HG03521 (cell line): ENCODE data around the gene RNF144A.
"Not testable (repeated sequence)": the region's sequence is repeated elsewhere in the genome, so short reads cannot be mapped to it uniquely, and the experiment has no call there.

Experiments
- ATAC-seq: cut with Tn5 transposase; IDR thresholded peaks from one replicate; pipeline ENCODE4 v1.9.1; 2021; ENCODE audit warnings: mild to moderate bottlenecking, moderate library complexity; ENCODE audit not compliant: unreplicated experiment

The RNF144A gene

DNA sequence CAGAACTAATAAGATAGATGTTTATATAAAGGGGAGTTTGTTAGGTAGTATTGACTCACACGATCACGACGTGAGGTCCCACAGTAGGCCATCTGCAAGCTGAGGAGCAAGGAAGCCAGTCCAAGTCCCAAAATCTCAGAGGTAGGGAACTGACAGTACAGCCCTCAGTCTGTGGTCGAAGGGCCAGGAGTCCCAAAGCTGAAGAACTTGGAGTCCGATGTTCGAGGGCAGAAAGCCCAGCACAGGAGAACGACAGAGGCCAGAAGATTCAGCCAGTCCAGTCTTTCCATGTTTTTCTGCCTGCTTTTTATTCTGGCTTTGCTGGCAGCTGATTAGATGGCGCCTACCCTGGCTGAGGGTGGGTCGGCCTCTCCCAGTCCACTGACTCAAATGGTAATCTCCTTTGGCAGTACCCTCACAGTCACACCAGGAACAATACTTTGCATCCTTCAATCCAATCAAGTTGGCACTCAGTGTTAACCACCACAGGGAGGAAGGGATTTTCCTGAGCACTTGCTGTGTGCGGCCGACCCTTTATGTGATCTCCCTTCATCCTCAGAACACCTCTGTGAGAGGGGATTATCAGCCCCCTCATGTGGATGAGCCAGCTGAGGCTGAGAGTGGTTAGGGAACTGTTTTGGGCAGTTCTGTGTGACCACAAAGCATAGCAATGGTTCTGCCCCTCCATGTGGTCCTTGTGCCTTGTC lies 78.3 kb downstream of the RNF144A start:
- no peak for ATAC-seq

- peak; percentile 69 for ATAC-seq
These were observed 82.1 kb downstream of the RNF144A start for GRCh38 chr2:6999211-6999877.

DNA sequence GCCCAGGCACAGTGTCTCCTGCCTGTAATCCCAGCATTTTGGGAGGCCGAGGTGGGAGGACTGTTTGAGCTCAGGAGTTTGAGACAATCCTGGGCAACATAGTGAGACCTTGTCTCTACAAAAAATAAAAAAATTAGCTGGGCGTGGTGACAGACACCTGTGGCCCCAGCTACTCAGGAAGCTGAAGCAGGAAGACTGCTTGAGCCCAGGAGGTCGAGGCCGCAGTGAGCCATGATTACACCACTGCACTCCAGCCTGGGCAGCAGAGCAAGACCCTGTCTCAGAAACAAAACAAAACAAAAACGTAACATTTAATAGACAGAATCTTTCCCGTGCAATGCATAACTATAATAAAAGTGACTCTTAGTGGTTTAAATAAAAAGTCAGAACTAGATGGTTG lies 84.2 kb downstream of the RNF144A start:
- ATAC-seq = not testable (repeated sequence)

DNA sequence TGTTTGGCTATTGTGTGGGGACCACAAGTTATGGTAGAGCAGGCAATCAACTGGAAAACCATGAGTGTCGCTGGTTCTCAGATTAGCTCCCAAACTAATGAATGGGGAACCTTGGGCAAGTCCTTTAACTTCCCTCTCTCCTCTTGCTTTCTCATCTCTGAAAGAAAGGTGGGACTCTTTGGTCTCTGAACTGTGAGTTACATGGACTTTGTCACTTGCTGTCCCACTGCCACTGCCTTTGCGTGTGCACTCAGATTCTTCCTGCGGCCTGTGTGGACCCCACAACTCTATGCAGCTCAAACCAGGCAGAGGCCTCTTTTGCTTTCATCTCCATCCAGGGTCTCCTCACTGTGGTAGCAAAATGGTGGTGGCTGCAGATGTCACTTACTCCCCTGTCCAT lies 86.7 kb downstream of the RNF144A start:
- ATAC-seq = no peak

- ATAC-seq = no peak
These were observed 87.4 kb downstream of the RNF144A start for GRCh38 chr2:7004636-7005035.

DNA sequence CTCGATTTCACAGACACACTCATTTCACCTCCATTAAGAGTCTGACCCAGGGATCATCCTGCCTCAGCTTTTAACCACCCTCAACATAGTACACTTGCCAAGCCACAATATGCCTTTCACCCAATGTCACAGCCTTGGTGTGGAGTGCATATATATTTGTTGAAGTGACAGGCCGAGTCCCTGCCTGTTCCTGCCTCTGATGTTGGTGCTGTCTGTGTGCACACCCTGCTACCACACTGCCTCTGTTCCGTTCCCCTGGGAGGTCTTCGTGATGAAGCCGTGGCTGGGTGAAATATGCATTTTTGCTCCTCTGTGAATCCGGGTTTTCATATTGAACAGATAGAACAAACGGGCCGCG lies 90.3 kb downstream of the RNF144A start:
- ATAC-seq = no peak

DNA sequence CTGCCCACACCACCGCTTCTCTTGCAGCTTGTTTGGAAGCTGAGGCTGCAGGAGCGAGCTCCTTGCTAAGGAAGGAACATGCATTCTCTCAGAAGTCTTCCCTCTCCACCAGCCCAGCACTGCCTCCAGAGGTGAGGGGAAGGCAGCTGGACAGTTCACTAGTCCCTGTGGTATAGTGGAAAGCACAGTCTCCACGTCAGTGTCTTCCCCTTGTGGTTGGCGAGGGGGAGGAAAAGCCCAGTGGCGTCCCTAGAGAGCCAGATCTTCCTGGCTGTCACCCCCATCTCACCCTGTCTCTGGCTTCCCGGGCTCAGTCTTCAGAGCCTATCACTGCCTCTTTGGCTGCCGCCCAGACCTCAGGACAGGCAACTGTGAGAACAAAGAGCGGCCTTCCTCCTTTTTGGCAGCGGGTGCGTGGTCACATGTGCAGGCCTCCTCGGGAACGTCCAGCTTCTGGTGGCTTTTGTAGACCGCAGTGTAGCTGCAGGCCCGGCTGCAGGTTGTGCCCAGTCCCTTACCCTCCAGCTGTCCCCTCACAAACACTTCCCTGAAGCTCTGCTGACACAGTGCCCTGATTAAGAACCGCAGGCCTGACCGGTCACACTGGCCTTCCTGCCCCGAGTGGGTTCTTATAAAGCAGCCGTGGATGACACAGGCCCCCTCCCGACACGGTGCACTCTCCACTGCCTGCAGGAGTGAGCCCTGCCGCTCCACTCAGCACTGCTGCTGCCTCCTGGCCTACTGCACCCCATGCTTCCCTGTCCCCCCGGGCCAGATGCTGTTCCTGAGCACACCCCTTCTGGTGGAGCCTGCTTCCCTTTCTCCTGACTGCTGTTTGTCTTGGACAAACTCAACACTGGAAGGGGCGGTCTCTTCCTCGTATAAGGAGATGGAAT lies 90.9 kb downstream of the RNF144A start:
- no peak for ATAC-seq

- no peak for ATAC-seq
These were observed 92.1 kb downstream of the RNF144A start for GRCh38 chr2:7009207-7009911.

DNA sequence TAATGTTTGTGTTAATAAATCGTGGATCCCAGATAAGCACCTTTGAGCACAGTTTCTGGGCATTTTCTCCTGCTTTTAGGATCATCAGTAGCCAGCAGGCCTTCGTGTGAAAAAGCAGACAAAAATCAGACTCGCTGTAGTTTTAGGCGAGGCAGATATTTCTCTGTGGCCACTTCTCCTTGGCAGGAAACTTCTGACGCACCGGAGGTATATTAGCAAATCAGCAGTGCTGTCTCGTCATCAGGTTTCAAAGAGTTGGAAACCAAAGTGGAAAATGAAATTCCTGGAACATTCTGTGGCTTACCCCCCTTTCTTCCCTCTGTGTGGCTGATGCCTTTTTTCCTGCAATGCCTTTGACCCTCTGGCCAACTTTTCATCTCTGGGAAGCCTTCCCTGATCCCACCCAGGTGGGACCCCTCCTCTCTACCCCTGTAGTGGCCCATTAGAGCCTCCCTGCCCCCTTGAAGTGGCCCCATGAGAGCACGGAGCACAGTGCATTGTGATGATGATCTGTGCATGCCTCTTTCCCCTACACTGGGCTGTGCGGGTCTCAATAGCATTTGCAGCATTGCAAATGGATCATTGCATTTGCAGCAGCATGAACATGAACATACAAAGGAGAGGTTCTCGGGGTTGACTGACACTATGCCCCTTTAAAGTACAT lies 93.3 kb downstream of the RNF144A start:
- no peak for ATAC-seq

DNA sequence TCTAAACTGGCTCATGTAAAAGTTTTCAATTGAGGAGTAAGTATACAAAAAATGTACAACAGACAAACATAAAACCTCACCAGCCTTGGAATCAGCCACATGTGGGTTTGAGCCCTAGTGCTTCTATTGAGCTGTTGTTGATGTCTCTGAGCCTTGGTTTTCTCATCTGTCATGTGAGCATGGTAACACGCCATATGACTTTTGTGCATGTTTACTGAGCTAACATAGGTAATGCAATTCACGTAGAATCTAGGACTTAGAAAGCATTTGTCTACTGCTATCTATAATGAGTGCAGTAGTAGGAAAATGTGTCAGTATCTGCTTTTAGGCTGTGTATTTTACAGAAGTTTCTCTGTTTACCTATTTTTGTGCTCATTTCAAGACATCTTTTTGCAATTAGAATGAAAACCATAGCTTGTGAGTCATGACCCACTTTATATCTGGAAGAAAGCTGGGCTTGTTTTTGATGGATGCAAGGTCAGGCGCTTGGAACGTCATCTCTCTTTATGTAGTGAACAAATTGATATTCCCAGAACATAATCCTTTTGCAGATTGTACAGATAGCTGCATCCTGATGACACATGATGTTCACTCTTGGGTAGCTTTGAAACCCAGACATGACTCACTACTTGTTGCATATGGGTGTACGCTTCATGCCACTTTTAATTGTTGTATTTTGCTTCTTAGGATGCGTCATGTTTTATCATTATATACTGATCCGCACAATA lies 94.3 kb downstream of the RNF144A start:
- ATAC-seq = no peak

GRCh38 chr2:7012141-7012764 lies 95.0 kb downstream of the RNF144A start:
- no peak for ATAC-seq

DNA sequence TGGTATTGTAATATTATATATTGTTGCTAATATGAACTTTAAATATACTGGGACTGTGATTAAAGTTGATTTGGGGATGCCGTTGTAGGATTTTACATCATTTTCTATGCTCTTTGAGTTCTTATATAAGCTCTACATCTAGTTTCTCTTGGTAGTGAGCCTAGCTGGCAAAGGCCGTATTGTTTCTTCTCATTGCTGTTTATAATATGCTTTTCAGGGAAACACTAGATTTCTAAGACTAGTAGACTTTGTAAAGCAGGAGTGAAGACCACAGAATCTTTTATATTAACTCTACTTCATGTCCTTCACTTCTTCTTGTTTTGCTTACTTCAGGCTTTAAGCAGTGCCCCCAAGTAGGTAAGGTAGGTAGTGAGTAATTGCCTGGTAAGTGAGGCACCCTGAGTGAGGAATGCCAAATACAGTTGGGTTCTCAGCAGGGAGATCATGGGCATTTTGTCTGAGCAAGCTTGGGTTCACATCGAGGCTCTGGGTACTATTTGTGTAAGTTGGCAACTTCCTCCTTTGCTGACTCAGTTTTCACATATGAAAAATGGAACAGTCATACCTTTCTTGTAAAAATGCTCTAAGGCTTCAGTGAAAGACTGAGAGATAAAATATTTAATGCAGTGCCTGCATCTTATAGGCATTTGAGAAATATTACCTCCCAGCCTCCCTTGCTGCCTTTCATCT lies 96.4 kb downstream of the RNF144A start:
- no peak for ATAC-seq

GRCh38 chr2:7014174-7014640 lies 97.0 kb downstream of the RNF144A start:
- peak; percentile 61 for ATAC-seq

DNA sequence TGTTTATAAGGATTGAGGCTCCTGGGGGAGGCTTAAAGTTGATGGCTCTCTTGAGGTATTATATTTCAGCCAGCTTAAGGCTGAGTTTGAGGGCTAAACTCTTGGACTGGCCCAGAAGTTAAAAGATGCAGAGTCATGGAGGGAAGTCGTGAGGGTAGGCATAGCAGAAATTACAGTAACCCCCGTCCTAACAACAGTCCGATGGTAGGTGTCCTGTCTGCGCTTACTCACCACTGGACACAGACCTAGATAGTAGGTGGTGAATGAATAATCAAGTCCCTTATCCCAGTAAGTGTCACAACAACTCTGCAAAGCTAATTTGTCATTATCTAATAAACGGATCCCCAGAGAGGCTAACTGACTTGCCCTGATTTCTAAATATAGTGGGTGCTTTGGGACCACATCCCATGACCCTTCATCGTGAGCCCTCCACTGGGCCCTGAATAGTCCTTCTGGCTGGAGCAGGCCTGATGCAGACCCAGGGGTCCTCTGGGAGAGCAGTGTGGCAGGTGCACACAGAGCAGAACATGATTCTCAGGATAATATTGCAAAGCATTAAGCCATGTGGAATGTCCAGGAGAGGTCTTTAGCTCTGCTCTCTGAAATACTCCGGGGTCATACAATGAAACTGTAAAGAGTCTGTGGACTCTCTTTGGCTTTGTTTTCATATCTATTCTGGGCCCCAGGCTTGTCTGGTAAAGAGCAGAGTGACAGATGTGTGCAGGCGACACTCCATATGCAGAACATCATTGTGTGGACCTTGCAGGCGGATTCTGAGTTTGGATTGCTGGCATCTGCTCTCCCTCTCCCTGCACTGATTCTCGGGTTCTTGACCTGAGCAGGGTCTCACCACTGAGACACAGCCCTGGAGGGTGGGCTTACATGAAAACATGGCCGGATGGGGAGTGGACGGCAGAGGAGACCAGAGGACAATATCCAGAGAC lies 98.1 kb downstream of the RNF144A start:
- ATAC-seq = no peak

GRCh38 chr2:7016148-7016547 lies 98.9 kb downstream of the RNF144A start:
- no peak for ATAC-seq

DNA sequence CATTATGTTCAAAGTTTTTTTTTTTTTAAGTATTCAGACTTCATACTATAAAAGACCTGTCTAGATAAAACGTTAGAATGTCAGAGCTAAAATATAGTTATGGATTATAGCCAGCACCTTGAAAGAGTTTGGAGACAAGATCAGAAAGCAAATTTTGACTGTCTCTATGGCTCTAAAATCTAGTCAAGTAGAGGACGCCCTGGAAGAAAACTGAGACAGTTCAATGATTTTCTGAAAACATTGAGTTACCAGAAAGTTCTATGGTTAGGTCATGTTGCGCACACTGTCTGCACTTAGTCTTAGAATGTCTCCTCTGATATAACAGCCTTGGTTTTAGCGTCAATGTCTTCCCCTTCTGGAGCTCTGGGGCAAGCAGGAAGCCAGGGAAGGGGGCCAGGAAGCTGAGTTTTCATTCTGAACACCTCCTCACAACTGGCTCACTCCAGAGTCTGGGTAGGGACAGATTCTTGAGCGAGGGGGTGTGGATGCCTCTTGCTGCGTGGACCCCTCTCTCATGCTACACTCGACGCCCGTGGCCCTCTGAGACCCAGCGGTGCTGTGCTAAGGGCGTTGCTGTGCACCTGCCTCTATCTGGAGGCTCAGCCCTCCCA lies 99.5 kb downstream of the RNF144A start:
- no peak for ATAC-seq

- ATAC-seq = no peak
These were observed 100.6 kb downstream of the RNF144A start for GRCh38 chr2:7017671-7018281.
